HG02588 (cell line): Measurements from ENCODE around the gene MICU2.

Experiments used
- ATAC-seq: cut with Tn5 transposase; IDR thresholded peaks from one replicate; pipeline ENCODE4 v1.9.1; 2021; ENCODE audit warnings: mild to moderate bottlenecking, moderate library complexity; ENCODE audit not compliant: unreplicated experiment

The MICU2 gene

GRCh38 chr13:21546372-21546771, 57.6 kb downstream of the MICU2 start:
- ATAC-seq, result no peak

GRCh38 chr13:21544515-21544914, 59.5 kb downstream of the MICU2 start:
- no peak for ATAC-seq

GRCh38 chr13:21542563-21542962, 61.4 kb downstream of the MICU2 start:
- no peak for ATAC-seq

GRCh38 chr13:21541980-21542379, 62.0 kb downstream of the MICU2 start:
- no peak for ATAC-seq

- no peak for ATAC-seq
Measured at GRCh38 chr13:21541271-21541670, 62.7 kb downstream of the MICU2 start.

GRCh38 chr13:21539687-21540086, 64.3 kb downstream of the MICU2 start:
- no peak for ATAC-seq

- no peak for ATAC-seq
Measured at GRCh38 chr13:21538753-21539152, 65.2 kb downstream of the MICU2 start.

- no peak for ATAC-seq
Measured at GRCh38 chr13:21538280-21538679, 65.7 kb downstream of the MICU2 start.

GRCh38 chr13:21537105-21537504, 66.9 kb downstream of the MICU2 start:
- ATAC-seq, result no peak

- no peak for ATAC-seq
Measured at GRCh38 chr13:21534760-21535159, 69.2 kb downstream of the MICU2 start.

GRCh38 chr13:21531455-21531854, 72.5 kb downstream of the MICU2 start:
- ATAC-seq, result no peak

GRCh38 chr13:21530656-21531055, 73.3 kb downstream of the MICU2 start:
- ATAC-seq, result no peak

GRCh38 chr13:21529146-21529893, 74.7 kb downstream of the MICU2 start:
- no peak for ATAC-seq

- ATAC-seq, result no peak
Measured at GRCh38 chr13:21528616-21529015, 75.4 kb downstream of the MICU2 start.

GRCh38 chr13:21526707-21527540, 77.0 kb downstream of the MICU2 start:
- no peak for ATAC-seq

- ATAC-seq, result no peak
Measured at GRCh38 chr13:21522847-21523246, 81.1 kb downstream of the MICU2 start.

- ATAC-seq, result no peak
Measured at GRCh38 chr13:21522130-21522529, 81.8 kb downstream of the MICU2 start.

GRCh38 chr13:21518617-21519144, 85.3 kb downstream of the MICU2 start:
- ATAC-seq, result no peak

- no peak for ATAC-seq
Measured at GRCh38 chr13:21517576-21517975, 86.4 kb downstream of the MICU2 start.

- ATAC-seq, result no peak
Measured at GRCh38 chr13:21516805-21517204, 87.2 kb downstream of the MICU2 start.

- ATAC-seq, result no peak
Measured at GRCh38 chr13:21511849-21512248, 92.1 kb downstream of the MICU2 start.

- ATAC-seq, result no peak
Measured at GRCh38 chr13:21504379-21504778, 99.6 kb downstream of the MICU2 start.
